DND-41 (cell line): ENCODE results near the gene SNX27.

Source experiments
- CTCF ChIP-seq: IDR thresholded peaks from 2 replicates; pipeline ENCODE4 v1.5.1; 2012; ENCODE audit warnings: borderline replicate concordance, low read length, moderate library complexity, mild to moderate bottlenecking; ENCODE audit not compliant: poor library complexity, severe bottlenecking; ENCODE audit errors: extremely low read depth
- EZH2 ChIP-seq: IDR thresholded peaks from 3 replicates; pipeline ENCODE4 v1.6.1; 2012; ENCODE audit warnings: borderline replicate concordance, low read depth, mild to moderate bottlenecking, moderate library complexity, low read length, inconsistent platforms; ENCODE audit not compliant: severe bottlenecking

DNA sequence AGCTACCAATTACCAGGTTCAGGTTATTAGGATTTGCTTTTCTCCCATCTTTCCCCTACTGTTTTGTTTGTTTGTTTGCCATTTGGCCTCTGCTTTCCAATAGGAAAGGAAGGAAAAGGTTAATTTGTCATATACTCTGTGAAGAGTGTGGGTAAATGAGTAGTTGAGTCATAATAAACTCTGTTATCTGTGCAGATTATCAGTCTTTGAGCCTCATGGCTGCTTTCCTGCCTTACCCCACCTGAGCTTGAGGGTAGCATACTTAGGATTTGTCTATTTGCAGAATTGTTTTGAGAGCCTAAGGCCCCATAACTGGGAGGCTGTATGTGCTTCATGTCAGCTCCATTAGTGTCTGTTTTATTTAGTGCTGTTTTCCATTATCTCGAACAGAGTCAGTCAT, 32.9 kb upstream of the SNX27 start:
- no peak for TF ChIP-seq CTCF
- no peak for TF ChIP-seq EZH2
